CD4-positive, alpha-beta T cell treated with Interleukin-21 for 1 hour (primary cell): ENCODE data around the gene GP1BA.
A peak's percentile ranks its signal among the peaks of the same experiment; 100 is the strongest.

Source experiments
- DNase-seq: peaks from one replicate; pipeline ENCODE4 v3.0.0-alpha.2; 2020

GP1BA gene

DNA sequence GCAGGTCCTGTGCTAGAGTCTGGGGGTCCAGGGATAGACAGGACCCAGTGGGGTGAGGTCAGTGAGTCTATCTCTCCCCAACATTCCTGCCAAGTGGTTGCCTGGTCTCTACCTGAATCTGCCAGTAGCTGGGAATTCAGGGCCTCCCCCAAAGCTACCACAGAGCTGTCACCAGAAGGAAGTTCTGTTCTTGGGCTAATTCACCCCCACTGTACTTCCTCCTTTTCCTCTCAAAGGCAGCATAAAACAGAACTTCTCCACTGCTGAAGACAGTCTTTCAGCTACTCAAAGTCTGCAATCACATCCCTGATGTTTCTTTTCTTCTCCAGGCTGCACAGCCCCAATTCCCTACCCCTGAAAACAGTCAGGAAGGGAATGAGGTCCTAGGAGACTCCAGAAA, 46.6 kb downstream of the GP1BA start:
- DNase-seq = no peak

DNA sequence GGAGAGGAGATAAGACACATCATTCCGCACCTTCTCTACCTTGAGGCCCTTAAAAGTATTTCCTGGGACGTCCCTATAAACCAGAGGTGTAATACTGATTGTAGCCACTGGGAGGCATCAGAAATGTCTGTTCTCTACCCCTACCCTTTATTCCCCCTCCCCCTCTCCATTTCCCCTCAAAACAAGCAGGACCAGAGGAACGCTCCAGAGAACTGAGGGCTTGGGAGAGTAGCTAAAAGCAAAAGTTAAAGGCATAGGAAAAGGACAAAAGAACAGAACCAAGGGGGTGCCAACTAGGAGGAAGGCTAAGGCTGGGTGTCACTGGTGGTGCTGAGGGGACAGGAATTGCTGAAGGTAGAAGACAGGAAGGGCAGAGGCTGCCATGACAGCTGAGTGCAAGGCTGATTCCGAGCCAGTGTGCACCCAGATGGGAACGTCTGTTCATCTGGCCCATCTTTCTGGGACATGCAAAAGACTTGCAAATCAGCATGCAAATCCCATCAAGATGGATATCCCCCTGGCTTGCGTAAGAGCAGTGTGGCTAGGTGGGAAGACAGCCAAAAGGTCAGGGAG, 48.7 kb downstream of the GP1BA start:
- peak; percentile 76 for DNase-seq

GRCh38 chr17:4982305-4982704, 50.2 kb downstream of the GP1BA start:
- no peak for DNase-seq
